NCI-H460 (cell line): ENCODE data around the gene ATP13A3. TPM values are rescaled to one million over a fixed set of nuclear protein-coding genes. Genes with fewer than 3 reads are reported as not detected.

Experiments
- DNase-seq: peaks from one replicate; pipeline ENCODE4 v3.0.0-alpha.2; 2016; ENCODE audit warnings: low read depth; ENCODE audit errors: extremely low read depth
- total RNA-seq: library from RNA; depleted of rRNA; stranded (reverse); fragments of >200 nt; shearing (Covaris generic); gene quantifications from 2 replicates; pipeline ENCODE4 v1.2.3, GENCODE V29; 2014

The ATP13A3 gene
- total RNA-seq, 1 experiment from 2014 or later = 101 TPM

DNA sequence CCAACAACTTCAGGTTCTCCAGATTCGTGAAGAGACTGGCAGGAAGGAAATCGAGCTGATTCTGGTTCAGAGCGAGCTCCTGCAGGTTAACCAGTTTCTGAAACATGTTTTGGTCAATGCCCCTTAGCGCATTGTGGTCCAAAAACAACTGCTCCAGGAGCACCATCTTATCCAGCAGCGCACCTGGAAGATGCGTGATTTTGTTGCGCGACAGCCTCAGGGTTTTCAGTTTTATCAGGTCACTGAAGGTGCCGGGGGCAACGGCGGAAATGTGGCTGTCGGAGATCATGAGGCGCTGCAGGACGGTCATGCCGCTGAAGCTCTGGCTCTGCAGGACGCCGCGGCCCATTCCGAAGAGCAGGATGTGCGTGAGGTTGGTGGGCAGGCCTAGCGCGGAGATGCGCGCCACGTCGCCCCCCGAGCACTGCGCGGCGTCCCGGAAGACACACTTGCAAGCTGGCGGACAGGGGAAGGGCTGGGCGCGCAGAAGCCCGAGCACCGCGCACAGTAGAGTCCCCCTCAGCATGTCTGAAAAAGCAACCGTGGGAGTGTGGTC lies 89.0 kb downstream of the ATP13A3 start:
- DNase-seq = no peak

DNA sequence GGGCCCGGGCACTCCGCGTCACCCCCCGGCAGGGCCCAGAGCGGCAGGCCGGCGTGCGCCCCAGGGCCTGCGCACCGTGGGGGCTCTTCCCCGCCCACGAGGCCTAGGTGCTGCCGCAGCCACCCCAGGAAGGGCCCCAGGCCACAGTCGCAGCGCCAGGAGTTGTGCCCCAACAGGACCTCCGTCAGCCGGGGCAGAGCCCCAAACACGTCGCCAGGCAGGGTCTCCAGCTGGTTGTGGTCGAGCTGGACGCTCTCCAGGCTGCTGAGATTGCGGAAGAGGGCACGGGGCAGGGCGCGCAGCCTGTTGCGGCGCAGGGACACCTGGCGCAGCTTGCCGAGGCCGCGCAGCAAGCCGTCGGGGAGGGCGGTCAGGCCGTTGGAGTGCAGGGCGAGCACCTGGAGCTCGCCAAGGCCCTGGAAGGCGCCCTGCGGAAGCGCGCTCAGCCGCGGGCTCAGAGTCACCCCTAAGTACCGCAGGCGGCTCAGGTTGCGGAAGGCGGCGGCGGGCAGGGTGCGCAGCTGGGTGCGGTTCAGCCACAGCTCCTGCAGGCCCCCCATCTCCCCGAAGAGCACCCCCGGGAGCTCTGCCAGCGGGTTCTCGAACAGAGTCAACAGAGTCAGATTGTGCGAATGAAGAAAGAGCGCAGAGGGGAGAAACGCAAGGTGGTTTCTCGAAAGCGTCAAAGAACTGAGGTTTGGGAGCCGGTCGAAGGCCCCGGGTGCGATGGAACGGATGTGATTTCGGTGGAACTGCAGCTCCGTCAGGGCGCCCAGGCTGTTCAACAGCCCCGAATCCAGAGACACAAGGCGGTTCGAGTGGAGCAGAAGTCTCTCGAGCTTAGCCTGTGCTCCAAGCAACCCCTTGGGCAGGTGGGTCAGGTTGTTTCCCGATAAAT lies 89.7 kb downstream of the ATP13A3 start:
- no peak for DNase-seq

DNA sequence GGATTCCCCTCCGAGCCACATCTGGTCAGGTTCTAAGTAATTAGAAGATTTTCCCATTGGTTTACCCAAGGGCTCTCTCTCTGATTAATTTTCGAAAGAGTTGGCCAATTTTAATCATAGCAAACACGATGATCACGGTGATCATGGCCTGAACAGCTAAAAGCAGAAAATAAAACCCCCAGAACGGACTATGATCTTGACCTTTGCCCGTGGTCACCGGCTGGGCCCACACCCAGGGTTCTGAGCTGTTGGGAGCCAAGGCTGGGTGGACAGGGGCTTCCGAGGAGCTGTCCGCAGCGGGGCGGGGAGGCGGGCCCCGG lies 90.3 kb downstream of the ATP13A3 start:
- no peak for DNase-seq

DNA sequence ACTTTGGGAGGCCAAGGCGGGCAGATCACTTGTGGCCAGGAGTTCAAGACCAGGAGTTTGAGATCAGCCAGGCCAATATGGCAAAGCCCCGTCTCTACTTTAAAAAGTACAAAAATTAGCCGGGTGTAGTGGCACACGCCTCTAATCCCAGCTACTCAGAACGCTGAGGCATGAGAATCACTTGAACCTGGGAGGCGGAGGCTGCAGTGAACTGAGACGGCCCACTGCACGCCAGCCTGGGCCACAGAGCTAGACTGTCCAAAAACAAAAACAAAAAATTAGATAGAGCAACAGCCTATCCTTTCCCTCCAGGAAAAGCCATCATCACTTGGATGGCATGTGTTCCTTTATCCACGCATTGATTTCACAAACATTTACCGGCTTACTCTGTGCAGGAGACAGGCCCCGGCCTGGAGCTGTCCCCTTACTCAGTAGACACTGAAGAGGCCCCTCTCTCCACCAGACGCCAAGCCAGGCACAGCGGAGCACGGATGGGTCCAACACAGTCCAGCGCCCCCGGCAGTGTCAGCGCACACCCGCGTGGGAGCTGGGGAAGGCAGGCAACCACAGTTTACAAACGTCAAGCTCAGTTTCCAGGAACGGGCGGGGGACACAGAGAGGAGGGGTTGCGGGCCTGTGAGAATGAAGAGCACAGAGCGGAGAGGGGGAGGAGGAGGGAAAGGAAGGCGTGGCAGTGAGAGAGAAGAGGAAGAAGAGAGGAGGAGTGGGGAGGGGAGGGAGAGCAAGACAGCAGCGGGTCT lies 90.8 kb downstream of the ATP13A3 start:
- DNase-seq = no peak

DNA sequence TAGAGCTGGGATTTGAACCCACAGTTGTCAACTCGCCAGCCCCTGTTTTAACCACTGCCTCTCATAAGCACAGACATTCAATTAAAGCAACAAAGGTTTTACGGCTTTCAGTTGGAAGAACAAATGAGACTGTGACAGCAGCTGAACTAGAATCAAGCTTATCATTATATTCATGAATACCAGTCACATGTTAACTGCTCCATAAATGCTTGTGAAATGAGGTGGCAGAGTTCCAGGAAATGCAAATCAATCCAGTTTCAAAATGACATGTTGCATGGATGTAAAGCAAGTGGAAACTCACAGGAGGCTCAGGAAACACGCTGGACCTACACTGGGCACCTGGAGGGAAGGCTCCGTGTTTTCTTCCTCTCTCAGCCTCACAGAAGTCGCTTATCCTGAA lies 91.6 kb downstream of the ATP13A3 start:
- no peak for DNase-seq

DNA sequence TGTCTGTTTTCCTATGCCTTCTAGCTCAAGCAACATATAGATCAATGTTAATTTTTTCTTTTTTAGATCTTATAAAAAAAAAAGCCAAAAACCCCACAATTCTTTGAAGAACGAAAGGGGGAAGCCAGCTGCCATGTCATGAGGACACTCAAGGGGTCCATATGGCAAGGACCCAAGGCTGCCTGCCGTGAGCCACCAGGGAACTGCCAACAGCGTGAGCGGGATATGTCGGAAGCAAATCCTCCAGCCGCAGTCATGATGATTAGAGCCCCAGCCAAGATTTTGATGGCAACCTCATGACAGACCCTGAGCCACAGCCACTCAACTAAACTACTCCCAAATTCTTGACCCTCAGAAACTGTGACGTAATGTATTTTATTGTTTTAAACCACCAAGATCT lies 94.2 kb downstream of the ATP13A3 start:
- no peak for DNase-seq

DNA sequence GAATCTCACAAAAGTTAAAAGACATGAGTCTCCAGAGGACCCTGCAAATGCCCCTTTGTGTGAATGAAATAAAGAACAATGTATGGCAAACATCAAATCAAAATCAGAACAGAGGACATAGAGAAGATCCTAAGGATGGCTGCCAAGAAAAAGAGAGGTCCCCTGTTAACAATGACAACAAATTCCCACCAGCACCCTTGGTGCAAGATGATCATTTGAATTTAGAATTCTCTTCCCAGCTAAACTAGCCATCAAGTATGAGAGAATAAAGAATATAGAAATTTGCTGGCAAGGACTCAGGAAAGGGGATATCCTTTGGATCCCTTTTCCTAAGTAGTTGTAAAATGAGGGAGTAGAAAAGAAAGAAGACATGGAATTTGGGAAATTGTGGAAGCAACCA lies 96.0 kb downstream of the ATP13A3 start:
- no peak for DNase-seq

DNA sequence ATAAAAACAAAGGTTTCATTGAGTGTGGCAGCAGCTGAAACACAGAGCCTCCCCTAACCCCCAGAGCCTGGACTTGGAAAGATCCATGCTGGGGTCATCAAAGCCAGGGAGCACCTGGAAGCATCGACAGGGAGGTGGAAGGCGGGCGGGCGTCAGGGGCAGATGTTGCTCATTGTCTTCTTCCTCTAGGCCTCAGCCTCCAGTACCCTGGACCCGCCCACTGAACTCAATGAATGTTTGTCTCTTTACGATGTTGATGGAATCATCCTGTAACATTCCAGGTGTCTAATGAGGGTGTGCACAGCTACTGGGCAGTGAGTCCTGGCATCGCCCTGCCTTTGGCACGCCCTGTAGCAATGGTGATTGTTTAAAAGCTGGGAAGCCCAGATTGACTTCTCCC lies 97.5 kb downstream of the ATP13A3 start:
- no peak for DNase-seq

DNA sequence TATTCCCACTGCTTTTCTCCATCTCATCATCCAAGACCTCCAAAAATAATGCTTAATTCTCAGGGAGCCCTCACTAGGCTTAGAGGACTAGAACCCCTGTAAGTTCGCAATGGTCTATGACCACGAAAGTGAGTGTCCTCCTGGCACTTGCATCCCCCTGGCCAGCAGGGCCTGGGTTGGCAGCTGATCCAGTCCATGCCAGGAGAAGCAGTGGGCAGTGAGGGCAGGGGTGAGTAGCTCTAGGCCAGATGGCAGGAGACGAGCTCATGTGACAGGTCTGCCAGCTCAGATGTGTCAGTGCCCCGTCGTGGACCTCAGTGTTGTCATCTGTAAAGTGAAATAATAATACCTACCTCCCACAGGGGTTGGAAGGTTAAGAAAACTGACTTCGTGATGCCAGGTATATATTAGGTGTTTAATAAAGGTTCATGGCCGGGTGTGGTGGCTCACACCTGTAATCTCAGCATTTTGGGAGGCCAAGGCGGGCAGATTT lies 98.8 kb downstream of the ATP13A3 start:
- no peak for DNase-seq

DNA sequence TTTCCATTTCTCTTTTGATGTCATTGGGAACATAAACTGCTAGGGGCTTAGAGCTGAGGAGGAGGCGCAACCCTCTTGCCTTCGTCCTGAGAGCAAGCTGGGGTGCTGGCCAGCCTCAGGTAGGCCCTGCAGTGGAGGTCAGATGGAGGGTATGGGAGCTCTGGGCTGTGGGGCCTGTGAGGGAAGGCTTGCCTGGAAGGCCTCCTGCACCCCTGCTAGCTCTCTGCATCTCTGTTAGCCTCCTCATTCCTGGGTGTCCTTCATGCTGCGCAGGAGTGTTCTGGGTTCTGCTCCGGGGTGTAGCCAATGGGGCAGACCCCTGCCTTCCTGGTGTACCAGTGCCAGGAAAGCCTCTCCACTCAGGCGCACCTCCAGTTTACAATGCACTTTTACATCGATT lies 99.5 kb downstream of the ATP13A3 start:
- no peak for DNase-seq

DNA sequence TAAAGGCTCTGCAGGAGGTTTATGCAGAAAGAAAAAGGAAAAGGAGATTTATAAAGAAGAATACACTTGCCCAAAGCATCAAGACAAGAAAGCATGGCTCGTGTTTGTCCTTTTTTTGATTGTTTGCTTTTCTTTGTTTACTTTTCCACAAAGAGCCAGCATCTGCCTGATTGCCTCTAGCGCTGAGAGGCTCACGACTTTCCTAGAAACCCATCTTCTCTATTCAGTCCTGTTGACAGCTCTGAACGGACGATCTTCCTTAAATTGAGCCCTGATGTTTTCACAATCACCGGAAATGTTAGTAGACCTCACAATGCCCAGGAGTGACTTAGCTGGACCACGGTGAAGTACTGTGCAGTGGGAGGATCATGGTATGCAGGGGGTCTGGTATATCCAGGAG lies 100.2 kb downstream of the ATP13A3 start:
- no peak for DNase-seq

DNA sequence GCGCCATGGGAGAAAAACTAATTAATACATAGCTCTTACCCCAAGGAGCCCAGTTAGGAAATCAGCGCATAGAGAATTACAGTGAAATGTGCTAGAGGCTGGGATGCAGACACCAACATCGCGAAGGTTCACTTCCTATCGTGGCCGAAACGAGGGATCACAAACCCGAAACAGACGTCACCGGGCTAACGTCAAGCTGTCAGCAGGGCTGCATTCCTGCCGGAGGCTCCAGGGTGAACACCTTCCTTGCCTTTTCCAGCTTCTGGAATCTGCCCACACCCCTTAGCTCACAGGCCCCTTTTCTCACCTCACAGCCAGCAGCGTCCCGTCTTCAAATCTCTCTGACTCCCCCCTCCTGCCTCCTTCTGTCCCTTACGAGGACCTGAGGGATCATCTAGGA lies 100.7 kb downstream of the ATP13A3 start:
- DNase-seq = no peak

DNA sequence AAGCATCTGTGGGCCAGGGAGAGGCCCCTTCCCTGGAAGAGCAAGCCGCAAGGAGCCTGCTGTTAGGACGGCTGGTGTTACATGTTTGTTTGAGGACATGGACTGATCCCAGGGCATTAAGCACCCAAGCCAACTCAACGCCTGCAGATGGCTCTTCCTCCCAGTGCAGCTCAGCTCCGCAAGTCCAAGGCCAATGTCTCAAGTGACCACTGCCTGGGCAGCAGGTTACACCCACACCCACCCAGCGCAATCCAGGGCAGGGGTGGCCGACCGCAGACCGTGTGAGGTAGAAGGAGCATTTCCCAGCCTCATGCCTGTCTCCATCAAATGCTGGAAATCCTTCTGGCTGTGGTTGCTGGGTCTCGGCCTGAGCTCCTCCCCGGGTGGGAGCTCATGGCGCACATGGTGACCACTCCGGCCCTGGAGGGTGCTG lies 102.2 kb downstream of the ATP13A3 start:
- no peak for DNase-seq

DNA sequence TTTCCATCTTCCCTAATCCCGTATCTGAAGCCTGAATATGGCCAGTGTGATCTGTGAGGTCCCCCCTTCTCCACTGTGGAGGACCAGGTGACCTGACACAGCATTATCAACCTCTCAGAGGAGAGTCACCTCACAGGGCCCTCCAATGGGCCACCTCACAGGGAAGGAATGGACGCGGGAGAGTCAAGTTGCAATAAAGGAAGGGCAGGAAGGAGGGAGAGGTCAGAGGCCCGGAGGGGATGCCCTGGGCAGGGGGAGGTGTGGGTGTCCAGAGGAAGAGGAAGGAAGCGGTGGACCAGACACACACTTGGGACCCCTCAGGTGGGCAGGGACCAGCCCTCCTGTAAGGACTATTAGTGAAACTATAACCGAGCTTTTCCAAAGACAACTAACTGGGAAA lies 102.6 kb downstream of the ATP13A3 start:
- DNase-seq = no peak

DNA sequence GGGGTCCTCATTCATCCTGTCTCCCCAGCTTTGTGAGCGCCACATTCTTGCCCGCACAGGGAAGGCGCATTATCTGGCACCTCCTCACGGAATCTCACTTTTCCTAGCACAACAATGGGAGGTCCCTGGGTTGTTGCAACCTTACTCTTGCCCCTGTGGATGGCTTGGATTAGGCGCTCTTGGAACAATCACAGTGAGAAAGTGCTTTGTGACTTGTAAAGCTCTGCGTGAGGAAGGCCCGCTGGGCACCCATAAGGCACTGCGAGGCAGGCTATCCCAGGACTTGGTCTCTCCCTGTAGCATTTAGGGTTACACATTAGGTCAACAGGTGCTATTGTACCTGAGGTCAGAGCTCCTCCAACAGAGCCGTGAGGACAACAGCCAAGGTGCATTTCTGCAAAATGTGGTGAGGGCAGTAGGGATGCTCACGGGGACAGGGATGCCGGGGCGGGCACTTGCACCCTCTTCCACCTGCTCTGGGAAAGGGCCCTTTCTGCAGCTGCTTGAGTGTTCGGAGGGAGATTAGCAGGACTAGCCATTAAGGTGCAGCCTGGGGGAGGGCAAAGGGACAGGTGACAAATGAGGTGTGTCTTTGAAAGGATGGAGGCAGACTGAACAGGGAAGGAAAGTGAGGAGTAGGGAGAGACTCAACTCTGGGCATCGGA lies 103.4 kb downstream of the ATP13A3 start:
- DNase-seq = no peak

DNA sequence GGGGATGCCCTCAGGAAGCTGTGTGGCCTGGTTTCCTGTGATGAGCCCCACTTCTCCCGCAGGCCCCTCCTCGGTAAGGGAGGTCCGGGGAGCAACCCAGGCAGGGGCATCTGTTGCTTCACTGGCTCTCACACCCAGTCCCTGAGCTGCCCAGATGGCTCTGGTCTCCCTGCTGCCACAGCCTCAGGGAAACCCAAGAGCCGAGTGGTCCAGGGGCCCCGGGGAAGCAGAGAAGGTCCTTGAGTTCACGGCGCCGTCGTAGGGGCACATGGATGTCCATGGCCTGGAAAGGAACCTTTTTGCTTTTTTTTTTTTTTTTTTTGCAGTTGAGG lies 103.9 kb downstream of the ATP13A3 start:
- no peak for DNase-seq

DNA sequence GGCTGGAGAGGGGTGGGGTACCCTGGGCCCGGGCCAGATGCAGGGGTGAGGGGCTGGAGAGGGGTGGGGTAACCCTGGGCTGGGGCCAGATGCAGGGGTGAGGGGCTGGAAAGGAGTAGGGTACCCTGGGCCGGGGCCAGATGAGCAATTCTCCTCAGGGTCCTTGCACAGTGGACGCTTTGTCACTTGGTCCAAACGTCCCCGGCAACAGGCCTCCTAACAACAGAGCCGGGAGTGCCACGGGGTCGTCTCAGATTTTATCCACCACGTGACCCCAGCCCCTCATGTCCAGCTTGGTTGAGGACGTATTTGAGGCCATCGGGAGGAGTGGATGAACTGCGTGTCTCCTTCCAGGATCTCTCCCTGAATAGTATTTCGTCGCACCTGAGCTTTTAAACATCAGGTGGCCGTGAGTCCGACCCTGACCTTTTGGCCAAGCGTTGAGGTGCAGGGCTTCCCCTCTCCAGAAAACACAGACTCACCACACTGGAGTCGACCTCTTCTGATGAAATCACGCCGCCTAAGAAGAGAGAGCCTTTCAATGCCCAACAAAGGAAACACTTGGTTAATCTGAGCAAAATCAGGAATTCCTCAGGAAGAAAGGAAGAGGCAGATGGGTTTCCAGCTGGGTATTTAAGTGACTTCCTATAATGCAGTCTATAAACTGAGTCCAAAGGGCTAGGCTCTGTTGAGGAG lies 104.5 kb downstream of the ATP13A3 start:
- DNase-seq = no peak

DNA sequence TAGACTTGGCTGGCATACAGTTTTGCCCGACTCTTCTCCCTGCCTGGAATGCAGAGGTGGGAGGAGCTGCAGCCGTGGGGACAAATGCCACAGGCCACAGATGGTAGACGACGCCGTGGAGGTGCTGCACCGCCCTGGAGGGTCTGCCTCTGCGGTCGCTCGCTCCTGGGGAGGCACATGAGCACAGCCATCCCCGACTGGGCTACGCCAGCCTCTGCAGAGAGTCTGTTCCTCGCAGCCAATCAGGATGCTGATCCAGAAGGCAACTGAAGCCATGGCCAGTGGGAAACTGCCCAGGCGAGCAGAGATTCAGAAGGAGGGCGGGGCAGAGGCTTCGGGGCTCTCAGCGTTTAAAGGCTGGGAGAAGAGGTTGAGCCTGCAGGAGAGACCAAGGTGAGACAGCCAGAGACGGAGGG lies 105.3 kb downstream of the ATP13A3 start:
- peak; percentile 8 for DNase-seq

DNA sequence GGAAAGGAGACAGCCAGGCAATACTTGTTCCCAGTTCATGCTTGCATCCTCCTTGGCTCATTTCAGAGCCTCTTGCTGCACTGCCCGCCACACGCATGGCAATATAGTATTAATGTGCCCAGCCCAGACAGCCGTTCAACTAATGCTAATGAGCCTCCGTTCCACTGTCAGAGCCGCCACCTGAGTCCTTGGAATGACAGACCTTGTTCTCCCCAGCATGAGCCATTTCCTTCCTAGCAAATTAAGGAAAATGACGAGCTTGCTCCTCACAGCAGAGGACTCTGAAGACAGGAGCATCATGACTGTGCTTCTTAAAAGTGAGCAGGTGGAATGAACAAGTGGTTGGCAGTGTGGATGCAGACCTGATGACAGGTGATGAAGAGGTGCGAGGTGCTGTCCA lies 106.5 kb downstream of the ATP13A3 start:
- DNase-seq = no peak

DNA sequence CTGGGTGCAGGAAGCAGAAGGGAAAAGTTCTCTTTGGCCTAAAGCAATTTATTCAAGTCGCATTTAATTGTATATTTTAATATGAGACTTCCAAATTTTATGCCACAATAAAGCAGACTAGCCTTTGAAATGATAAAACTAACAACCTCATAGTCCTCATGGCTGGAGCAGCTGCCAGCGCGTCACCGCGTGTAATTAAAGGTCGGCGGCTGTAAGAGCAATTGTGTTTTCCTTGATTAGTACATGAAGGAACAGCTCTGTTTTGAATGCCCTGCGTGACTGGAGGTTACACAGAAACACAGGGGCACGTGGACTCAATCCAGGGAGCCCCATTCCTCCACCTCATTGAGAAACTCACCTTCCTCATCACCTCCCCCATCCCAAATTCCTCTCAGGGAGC lies 107.2 kb downstream of the ATP13A3 start:
- no peak for DNase-seq

DNA sequence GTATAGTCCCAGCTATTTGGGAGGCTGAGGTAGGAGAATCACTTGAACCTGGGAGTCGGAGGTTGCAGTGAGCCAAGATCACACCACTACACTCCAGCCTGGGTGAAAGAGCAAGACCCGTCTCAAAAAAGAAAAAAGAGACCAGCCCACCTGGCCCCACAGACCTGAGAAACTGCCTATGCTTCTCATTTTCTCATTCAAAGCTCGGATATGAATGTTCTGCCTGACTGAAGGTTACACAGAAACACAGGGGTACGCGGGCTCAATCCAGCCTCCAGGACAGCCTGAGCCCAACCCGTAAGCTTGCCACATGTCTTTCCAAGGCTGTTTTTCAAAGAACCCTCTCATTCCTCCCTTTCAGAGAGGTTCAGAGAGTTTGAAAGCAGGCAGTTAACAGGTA lies 107.6 kb downstream of the ATP13A3 start:
- DNase-seq = no peak
